Measurements from ENCODE around the gene FMN1. TPM values are rescaled to one million over a fixed set of nuclear protein-coding genes. Genes with fewer than 3 reads are reported as not detected.

FMN1 gene
- total RNA-seq, 6 donors from 2014 or later, result 20.2 to 176 (median 53.8) TPM

GRCh38 chr15:32855942-32856341 lies 338.6 kb downstream of the FMN1 start:
- no peak for DNase-seq
- Histone ChIP-seq H3K36me3 (peaks cover 0 to 4% (median 0%) of the 10 kb centered on the region in 4 donors), H3K9me3 (no peaks in the 10 kb centered on the region), H3K4me3 (no peak overlapping the region), H3K27me3 (no peaks in the 10 kb centered on the region), H3K27ac (no peak overlapping the region), H3K4me1 (no peaks in the 10 kb centered on the region)
- TF ChIP-seq POLR2AphosphoS5 (IDR thresholded peaks at IDR 0.05) (peak in 1 of 2 donors; percentile 7), CTCF (IDR thresholded peaks at IDR 0.05) (no peak), EP300 (IDR thresholded peaks at IDR 0.05) (no peak), POLR2A (IDR thresholded peaks at IDR 0.05) (no peak)
- ATAC-seq (ENCODE audit: low FRiP score in 2 of 2), result peak in 1 of 2 donors; percentile 91

GRCh38 chr15:32853592-32853991 lies 340.9 kb downstream of the FMN1 start:
- Histone ChIP-seq H3K36me3 (peaks cover 0 to 4% (median 0%) of the 10 kb centered on the region in 4 donors), H3K27ac (no peak overlapping the region), H3K4me3 (no peak overlapping the region), H3K4me1 (no peaks in the 10 kb centered on the region), H3K9me3 (no peaks in the 10 kb centered on the region), H3K27me3 (no peaks in the 10 kb centered on the region)
- no peak for DNase-seq
- TF ChIP-seq POLR2AphosphoS5 (IDR thresholded peaks at IDR 0.05), result no peak
- TF ChIP-seq POLR2A (IDR thresholded peaks at IDR 0.05), result no peak
- TF ChIP-seq EP300 (IDR thresholded peaks at IDR 0.05), result no peak
- TF ChIP-seq CTCF (IDR thresholded peaks at IDR 0.05), result no peak
- 88 to 89% methylated on average over 3 of the region's 3 CpGs for WGBS, 2 donors
- no peak for ATAC-seq (ENCODE audit: low FRiP score in 2 of 2)

GRCh38 chr15:32852771-32853170 lies 341.7 kb downstream of the FMN1 start:
- Histone ChIP-seq H3K4me1 (no peaks in the 10 kb centered on the region), H3K4me3 (no peak overlapping the region), H3K27me3 (no peaks in the 10 kb centered on the region), H3K9me3 (no peaks in the 10 kb centered on the region), H3K27ac (no peak overlapping the region), H3K36me3 (peaks cover 0 to 4% (median 0%) of the 10 kb centered on the region in 4 donors)
- no peak for ATAC-seq (ENCODE audit: low FRiP score in 2 of 2)
- no peak for DNase-seq
- no peak for TF ChIP-seq POLR2AphosphoS5 (IDR thresholded peaks at IDR 0.05)
- no peak for TF ChIP-seq POLR2A (IDR thresholded peaks at IDR 0.05)
- TF ChIP-seq CTCF (IDR thresholded peaks at IDR 0.05), result no peak
- no peak for TF ChIP-seq EP300 (IDR thresholded peaks at IDR 0.05)
- WGBS, 2 donors, result 78 to 79% methylated on average over 3 of the region's 3 CpGs

- no peaks in the 10 kb centered on the region for H3K9me3 ChIP-seq
- no peak overlapping the region for H3K27ac ChIP-seq
These were observed 342.5 kb downstream of the FMN1 start for GRCh38 chr15:32852017-32852416.

More at GRCh38 chr15:32852017-32852416, 342.5 kb downstream of the FMN1 start:
- ATAC-seq (ENCODE audit: low FRiP score in 2 of 2) (no peak), DNase-seq (no peak)
- no peaks in the 10 kb centered on the region for H3K27me3 ChIP-seq
- TF ChIP-seq POLR2A (IDR thresholded peaks at IDR 0.05) (no peak), CTCF (IDR thresholded peaks at IDR 0.05) (no peak), POLR2AphosphoS5 (IDR thresholded peaks at IDR 0.05) (no peak), EP300 (IDR thresholded peaks at IDR 0.05) (no peak)
- WGBS, 2 donors, result 91 to 95% methylated on average over 4 of the region's 4 CpGs
- no peak overlapping the region for H3K4me3 ChIP-seq
- peaks cover 0 to 3% (median 0%) of the 10 kb centered on the region in 4 donors for H3K36me3 ChIP-seq
- no peaks in the 10 kb centered on the region for H3K4me1 ChIP-seq

Measured in upper lobe of left lung (tissue), 6 donors.